A673 (cell line): Measurements from ENCODE around the gene DNAH7.

Experiments
- EZH2 ChIP-seq: fragments of 200-600 bp; sonication (generic); IDR thresholded peaks from 2 replicates; pipeline ENCODE4 v1.6.1; 2017; ENCODE audit warnings: borderline replicate concordance, low read depth, mild to moderate bottlenecking, mixed read lengths, antibody characterized with exemption, low read length; ENCODE audit not compliant: poor library complexity, severe bottlenecking
- TF ChIP-seq, protein P1 (sequence below): fragments of 300-800, 200-600 bp; sonication (generic); conservative IDR thresholded peaks from 2 replicates; pipeline ENCODE4 v1.5.1; 2017; ENCODE audit warnings: low read depth, mild to moderate bottlenecking, antibody characterized with exemption, low read length, moderate library complexity, mixed read lengths

DNA sequence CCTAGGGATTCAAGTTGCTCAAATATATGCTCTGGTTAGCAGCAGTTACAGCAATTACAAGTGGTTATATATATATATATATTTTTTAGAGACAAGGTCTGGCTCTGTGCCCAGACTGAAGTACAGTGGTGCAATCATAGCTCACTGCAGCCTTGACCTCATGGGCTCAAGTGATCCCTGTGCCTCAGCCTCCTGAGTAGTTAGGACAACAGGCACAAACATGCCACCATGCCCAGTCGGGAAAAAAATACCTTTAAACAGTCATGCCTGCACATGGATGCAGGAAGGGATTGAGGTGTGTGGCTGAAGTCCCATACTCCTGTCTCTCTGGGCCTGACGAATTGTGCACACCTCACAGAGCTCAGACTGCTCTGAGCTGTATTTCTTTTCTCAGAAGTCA is 19.6 kb upstream of the DNAH7 start:
- TF ChIP-seq, protein P1, sequence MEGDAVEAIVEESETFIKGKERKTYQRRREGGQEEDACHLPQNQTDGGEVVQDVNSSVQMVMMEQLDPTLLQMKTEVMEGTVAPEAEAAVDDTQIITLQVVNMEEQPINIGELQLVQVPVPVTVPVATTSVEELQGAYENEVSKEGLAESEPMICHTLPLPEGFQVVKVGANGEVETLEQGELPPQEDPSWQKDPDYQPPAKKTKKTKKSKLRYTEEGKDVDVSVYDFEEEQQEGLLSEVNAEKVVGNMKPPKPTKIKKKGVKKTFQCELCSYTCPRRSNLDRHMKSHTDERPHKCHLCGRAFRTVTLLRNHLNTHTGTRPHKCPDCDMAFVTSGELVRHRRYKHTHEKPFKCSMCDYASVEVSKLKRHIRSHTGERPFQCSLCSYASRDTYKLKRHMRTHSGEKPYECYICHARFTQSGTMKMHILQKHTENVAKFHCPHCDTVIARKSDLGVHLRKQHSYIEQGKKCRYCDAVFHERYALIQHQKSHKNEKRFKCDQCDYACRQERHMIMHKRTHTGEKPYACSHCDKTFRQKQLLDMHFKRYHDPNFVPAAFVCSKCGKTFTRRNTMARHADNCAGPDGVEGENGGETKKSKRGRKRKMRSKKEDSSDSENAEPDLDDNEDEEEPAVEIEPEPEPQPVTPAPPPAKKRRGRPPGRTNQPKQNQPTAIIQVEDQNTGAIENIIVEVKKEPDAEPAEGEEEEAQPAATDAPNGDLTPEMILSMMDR, result no peak
- TF ChIP-seq EZH2, result no peak
